ENCODE results near the gene PRF1. TPM values are rescaled to one million over a fixed set of nuclear protein-coding genes. Genes with fewer than 3 reads are reported as not detected.

The PRF1 gene
- polyA plus RNA-seq, 1 donor (not counting 4 experiments of a cell fraction or from before 2014, with no cell fraction given) = not detected

- no peak overlapping the region for H3K9ac ChIP-seq (ENCODE audit: control insufficient read depth, extremely low read depth, insufficient read depth, low read length)
- no peak overlapping the region for H3K4me3 ChIP-seq (ENCODE audit: control insufficient read depth in 2 of 3, extremely low read depth in 1 of 3, insufficient read depth in 2 of 3, low read depth in 1 of 3, low read length in 3 of 3)
- no peak overlapping the region for H3K4me2 ChIP-seq (ENCODE audit: control insufficient read depth, extremely low read depth, insufficient read depth, low read depth, low read length)
- H4K20me1 ChIP-seq (ENCODE audit: control insufficient read depth, extremely low read depth, insufficient read depth, low read length) = no peaks in the 10 kb centered on the region
- no peaks in the 10 kb centered on the region for H3K9me1 ChIP-seq (ENCODE audit: control insufficient read depth, extremely low read depth, insufficient read depth, low read length)
- H3K27me3 ChIP-seq (ENCODE audit: control insufficient read depth, extremely low read depth, insufficient read depth, low read length) = peaks cover 38% of the 10 kb centered on the region
- H3K27ac ChIP-seq (ENCODE audit: control insufficient read depth, insufficient read depth, low read length) = no peak overlapping the region
- dilution Hi-C loops (cut with MboI; ENCODE audit: extremely low pct_ligation_motif_present, low sequenced_read_pairs) = no loop called here
- no peak for DNase-seq (ENCODE audit: low read depth, low spot score)
- H3K36me3 ChIP-seq (ENCODE audit: control insufficient read depth in 2 of 2, extremely low read depth in 1 of 2, insufficient read depth in 2 of 2, low read length in 2 of 2) = no peaks in the 10 kb centered on the region
- TF ChIP-seq EZH2 (IDR thresholded peaks at IDR 0.05; ENCODE audit: low read length) = no peak
- TF ChIP-seq, protein P1, sequence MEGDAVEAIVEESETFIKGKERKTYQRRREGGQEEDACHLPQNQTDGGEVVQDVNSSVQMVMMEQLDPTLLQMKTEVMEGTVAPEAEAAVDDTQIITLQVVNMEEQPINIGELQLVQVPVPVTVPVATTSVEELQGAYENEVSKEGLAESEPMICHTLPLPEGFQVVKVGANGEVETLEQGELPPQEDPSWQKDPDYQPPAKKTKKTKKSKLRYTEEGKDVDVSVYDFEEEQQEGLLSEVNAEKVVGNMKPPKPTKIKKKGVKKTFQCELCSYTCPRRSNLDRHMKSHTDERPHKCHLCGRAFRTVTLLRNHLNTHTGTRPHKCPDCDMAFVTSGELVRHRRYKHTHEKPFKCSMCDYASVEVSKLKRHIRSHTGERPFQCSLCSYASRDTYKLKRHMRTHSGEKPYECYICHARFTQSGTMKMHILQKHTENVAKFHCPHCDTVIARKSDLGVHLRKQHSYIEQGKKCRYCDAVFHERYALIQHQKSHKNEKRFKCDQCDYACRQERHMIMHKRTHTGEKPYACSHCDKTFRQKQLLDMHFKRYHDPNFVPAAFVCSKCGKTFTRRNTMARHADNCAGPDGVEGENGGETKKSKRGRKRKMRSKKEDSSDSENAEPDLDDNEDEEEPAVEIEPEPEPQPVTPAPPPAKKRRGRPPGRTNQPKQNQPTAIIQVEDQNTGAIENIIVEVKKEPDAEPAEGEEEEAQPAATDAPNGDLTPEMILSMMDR (optimal IDR thresholded peaks at IDR 0.05 in 1 of 3, IDR thresholded peaks at IDR 0.05 in 1 of 3, conservative IDR thresholded peaks at IDR 0.05 in 1 of 3; ENCODE audit: extremely low read depth in 1 of 3, insufficient read depth in 2 of 3, low read length in 3 of 3) = no peak
- H3K4me1 ChIP-seq (ENCODE audit: control insufficient read depth, extremely low read depth, insufficient read depth, low read length) = peaks cover 8% of the 10 kb centered on the region
- no peaks in the 10 kb centered on the region for H3K79me2 ChIP-seq (ENCODE audit: control insufficient read depth, insufficient read depth, low read length)
- no peaks in the 10 kb centered on the region for H3K9me3 ChIP-seq (ENCODE audit: control insufficient read depth, low read depth, low read length)
- no peak for FAIRE-seq
- no peak overlapping the region for H2AFZ ChIP-seq (ENCODE audit: control insufficient read depth, low read length)
Measured at GRCh38 chr10:70592746-70593512, 9.6 kb downstream of the PRF1 start.

DNA sequence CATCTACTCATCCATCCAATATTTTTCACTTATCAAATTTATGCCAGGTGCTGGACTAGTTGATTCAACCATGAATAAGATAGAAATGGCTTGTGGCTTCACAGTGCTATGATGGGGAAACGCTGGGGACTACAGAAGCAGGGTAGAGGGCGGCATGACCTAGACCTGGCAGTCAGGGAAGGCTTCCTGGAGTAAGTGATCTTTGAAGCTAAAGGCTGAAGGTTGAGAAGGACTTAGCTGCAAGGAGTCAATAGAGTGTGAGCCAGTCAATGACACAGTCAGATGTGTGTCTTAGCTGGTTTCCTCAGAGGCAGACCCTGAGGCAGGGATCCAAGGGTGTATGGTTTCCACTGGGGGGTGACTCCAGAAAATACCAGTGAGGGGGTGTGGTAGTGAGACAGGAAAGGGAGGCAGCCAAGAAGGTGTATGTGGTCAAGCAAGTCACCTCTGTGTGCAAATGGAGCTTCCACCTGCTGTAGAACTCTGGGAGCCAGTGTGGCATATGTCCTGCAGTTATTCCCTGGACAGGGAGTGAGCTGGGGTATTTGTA, 10.3 kb downstream of the PRF1 start:
- H3K4me2 ChIP-seq (ENCODE audit: control insufficient read depth, extremely low read depth, insufficient read depth, low read depth, low read length) = no peak overlapping the region
- no peak overlapping the region for H3K27ac ChIP-seq (ENCODE audit: control insufficient read depth, insufficient read depth, low read length)
- no peak overlapping the region for H3K4me3 ChIP-seq (ENCODE audit: control insufficient read depth in 2 of 3, extremely low read depth in 1 of 3, insufficient read depth in 2 of 3, low read depth in 1 of 3, low read length in 3 of 3)
- H2AFZ ChIP-seq (ENCODE audit: control insufficient read depth, low read length) = no peak overlapping the region
- no peaks in the 10 kb centered on the region for H3K79me2 ChIP-seq (ENCODE audit: control insufficient read depth, insufficient read depth, low read length)
- TF ChIP-seq EZH2 (IDR thresholded peaks at IDR 0.05; ENCODE audit: low read length) = no peak
- TF ChIP-seq, protein P1 (optimal IDR thresholded peaks at IDR 0.05 in 1 of 3, IDR thresholded peaks at IDR 0.05 in 1 of 3, conservative IDR thresholded peaks at IDR 0.05 in 1 of 3; ENCODE audit: extremely low read depth in 1 of 3, insufficient read depth in 2 of 3, low read length in 3 of 3) = no peak
- no peaks in the 10 kb centered on the region for H3K9me3 ChIP-seq (ENCODE audit: control insufficient read depth, low read depth, low read length)
- no peaks in the 10 kb centered on the region for H3K9me1 ChIP-seq (ENCODE audit: control insufficient read depth, extremely low read depth, insufficient read depth, low read length)
- FAIRE-seq (no peak), DNase-seq (ENCODE audit: low read depth, low spot score) (no peak)
- peaks cover 4% of the 10 kb centered on the region for H3K4me1 ChIP-seq (ENCODE audit: control insufficient read depth, extremely low read depth, insufficient read depth, low read length)
- no peaks in the 10 kb centered on the region for H3K36me3 ChIP-seq (ENCODE audit: control insufficient read depth in 2 of 2, extremely low read depth in 1 of 2, insufficient read depth in 2 of 2, low read length in 2 of 2)
- dilution Hi-C loops (cut with MboI; ENCODE audit: extremely low pct_ligation_motif_present, low sequenced_read_pairs) = no loop called here
- H4K20me1 ChIP-seq (ENCODE audit: control insufficient read depth, extremely low read depth, insufficient read depth, low read length) = no peaks in the 10 kb centered on the region
- no peak overlapping the region for H3K9ac ChIP-seq (ENCODE audit: control insufficient read depth, extremely low read depth, insufficient read depth, low read length)
- peaks cover 38% of the 10 kb centered on the region for H3K27me3 ChIP-seq (ENCODE audit: control insufficient read depth, extremely low read depth, insufficient read depth, low read length)

Measured in keratinocyte (primary cell).